Large intestine (tissue), 3 donors: Measurements from ENCODE around the gene BSN. TPM values are rescaled to one million over a fixed set of nuclear protein-coding genes. Genes with fewer than 3 reads are reported as not detected.
"Not testable (repeated sequence)": the region's sequence is repeated elsewhere in the genome, so short reads cannot be mapped to it uniquely, and the experiment has no call there.

ENCODE experiments used
- DNase-seq, 2 donors: peaks; one replicate each; pipeline versions ENCODE4 v3.0.0 to v3.0.0-alpha.2; 2013
- H3K27ac ChIP-seq: one replicate; pipeline ENCODE4 v1.5.1; 2013; ENCODE audit warnings: low read length
- H3K27me3 ChIP-seq: 2 replicates; pipeline ENCODE4 v1.6.1; 2013; ENCODE audit warnings: low read length; ENCODE audit not compliant: control insufficient read depth, insufficient read depth
- H3K36me3 ChIP-seq: 2 replicates; pipeline ENCODE4 v1.6.1; 2013; ENCODE audit warnings: low read length; ENCODE audit not compliant: control insufficient read depth, insufficient read depth
- H3K4me1 ChIP-seq: one replicate; pipeline ENCODE4 v1.6.1; 2013; ENCODE audit warnings: low read length; ENCODE audit not compliant: control insufficient read depth, insufficient read depth
- H3K4me3 ChIP-seq: one replicate; pipeline ENCODE4 v1.5.1; 2013; ENCODE audit warnings: low read length
- H3K9me3 ChIP-seq: one replicate; pipeline ENCODE4 v1.6.1; 2013; ENCODE audit warnings: mild to moderate bottlenecking, low read depth, low read length, moderate library complexity; ENCODE audit not compliant: control insufficient read depth
- WGBS: methylation state at CpG from one replicate; pipeline ENCODE4 v1.1.5; 2013; ENCODE audit warnings: low lambda C conversion rate; ENCODE audit not compliant: insufficient coverage; 5-methylcytosine and 5-hydroxymethylcytosine counted together
- polyA plus RNA-seq: library from polyadenylated mRNA; unstranded; fragments of 120-200 nt; gene quantifications from one replicate; pipeline ENCODE4 v1.2.1, GENCODE V29; 2013

Gene BSN
- polyA plus RNA-seq, 1 donor = 1.3 TPM

- Histone ChIP-seq H3K4me3 (peak within 1 kb of the TSS; percentile 79), H3K27ac (peak within 1 kb of the TSS; percentile 85), H3K27me3 (no peaks in the 10 kb centered on the region), H3K36me3 (peaks cover 36% of the 10 kb centered on the region), H3K4me1 (peaks cover 20% of the 10 kb centered on the region), H3K9me3 (peaks cover 5% of the 10 kb centered on the region)
- no CpG with 5 or more reads among the region's 71 CpGs for WGBS
- DNase-seq = peak; percentile 98 to 99
Observed at GRCh38 chr3:49673715-49674496, 119.6 kb downstream of the BSN start, which contains the start of gene APEH. TSS of gene APEH (plus strand) at chr3:49674351. CDS start at chr3:49674402, 51 bp downstream.

GRCh38 chr3:49674497-49674983 is 120.3 kb downstream of the BSN start:
- Histone ChIP-seq H3K4me1 (peaks cover 20% of the 10 kb centered on the region), H3K4me3 (peak overlapping the region; percentile 79), H3K9me3 (peaks cover 5% of the 10 kb centered on the region), H3K27me3 (no peaks in the 10 kb centered on the region), H3K36me3 (peaks cover 42% of the 10 kb centered on the region), H3K27ac (peak overlapping the region; percentile 85)
- WGBS = no CpG with 5 or more reads among the region's 34 CpGs
- DNase-seq = peak in 1 of 2 donors; percentile 29

- H3K9me3 ChIP-seq = peaks cover 5% of the 10 kb centered on the region
- peaks cover 20% of the 10 kb centered on the region for H3K4me1 ChIP-seq
- no peak overlapping the region for H3K4me3 ChIP-seq
- H3K27me3 ChIP-seq = no peaks in the 10 kb centered on the region
- WGBS = no CpG with 5 or more reads among the region's 11 CpGs
- H3K36me3 ChIP-seq = peaks cover 55% of the 10 kb centered on the region
- H3K27ac ChIP-seq = no peak overlapping the region
- no peak for DNase-seq
Observed at GRCh38 chr3:49675912-49676311, 121.6 kb downstream of the BSN start.

- no peak overlapping the region for H3K27ac ChIP-seq
- 100% methylated on average over 1 of the region's 7 CpGs for WGBS
- no peaks in the 10 kb centered on the region for H3K9me3 ChIP-seq
- H3K4me1 ChIP-seq = peaks cover 9% of the 10 kb centered on the region
- H3K36me3 ChIP-seq = peaks cover 82% of the 10 kb centered on the region
- no peak overlapping the region for H3K4me3 ChIP-seq
- H3K27me3 ChIP-seq = no peaks in the 10 kb centered on the region
- no peak for DNase-seq
Observed at GRCh38 chr3:49680493-49681231, 126.4 kb downstream of the BSN start.

- peaks cover 7% of the 10 kb centered on the region for H3K4me1 ChIP-seq
- DNase-seq = no peak
- H3K4me3 ChIP-seq = no peak overlapping the region
- no CpG with 5 or more reads among the region's 2 CpGs for WGBS
- no peak overlapping the region for H3K27ac ChIP-seq
- peaks cover under 1% of the 10 kb centered on the region for H3K27me3 ChIP-seq
- H3K36me3 ChIP-seq = peaks cover 77% of the 10 kb centered on the region
- H3K9me3 ChIP-seq = no peaks in the 10 kb centered on the region
Observed at GRCh38 chr3:49681232-49681522, 126.9 kb downstream of the BSN start.

GRCh38 chr3:49681543-49681942 is 127.3 kb downstream of the BSN start:
- Histone ChIP-seq H3K27me3 (peaks cover 3% of the 10 kb centered on the region), H3K4me3 (no peak overlapping the region), H3K36me3 (peaks cover 74% of the 10 kb centered on the region), H3K27ac (no peak overlapping the region), H3K9me3 (no peaks in the 10 kb centered on the region), H3K4me1 (peaks cover 5% of the 10 kb centered on the region)
- WGBS = no CpG with 5 or more reads among the region's 4 CpGs
- no peak for DNase-seq

- no peak overlapping the region for H3K4me3 ChIP-seq
- H3K27ac ChIP-seq = no peak overlapping the region
Observed at GRCh38 chr3:49683162-49683561, 128.9 kb downstream of the BSN start.

GRCh38 chr3:49684453-49684852 is 130.2 kb downstream of the BSN start:
- WGBS = no CpG with 5 or more reads among the region's 2 CpGs
- H3K36me3 ChIP-seq = peaks cover 44% of the 10 kb centered on the region
- not testable (repeated sequence) for H3K9me3 ChIP-seq, H3K27me3 ChIP-seq, H3K27ac ChIP-seq, H3K4me3 ChIP-seq, DNase-seq
- H3K4me1 ChIP-seq = peaks cover 14% of the 10 kb centered on the region

More at GRCh38 chr3:49683162-49683561, 128.9 kb downstream of the BSN start:
- Histone ChIP-seq H3K9me3 (no peaks in the 10 kb centered on the region), H3K4me1 (peaks cover 10% of the 10 kb centered on the region), H3K27me3 (peaks cover 3% of the 10 kb centered on the region), H3K36me3 (peaks cover 57% of the 10 kb centered on the region)
- no peak for DNase-seq
- no CpG with 5 or more reads among the region's 6 CpGs for WGBS

GRCh38 chr3:49685103-49685502 is 130.8 kb downstream of the BSN start:
- peaks cover 38% of the 10 kb centered on the region for H3K36me3 ChIP-seq
- WGBS = no CpG with 5 or more reads among the region's 10 CpGs

GRCh38 chr3:49685846-49686245 is 131.6 kb downstream of the BSN start:
- not testable (repeated sequence) for H3K27me3 ChIP-seq, H3K9me3 ChIP-seq, DNase-seq
- Histone ChIP-seq H3K27ac (peak overlapping the region; percentile 79), H3K4me3 (peak overlapping the region; percentile 72), H3K36me3 (peaks cover 31% of the 10 kb centered on the region), H3K4me1 (peaks cover 14% of the 10 kb centered on the region)
- WGBS = no CpG with 5 or more reads among the region's 36 CpGs

More at GRCh38 chr3:49685103-49685502, 130.8 kb downstream of the BSN start:
- H3K9me3 ChIP-seq, H3K27me3 ChIP-seq, H3K27ac ChIP-seq, DNase-seq, H3K4me3 ChIP-seq: not testable (repeated sequence)
- H3K4me1 ChIP-seq = peaks cover 14% of the 10 kb centered on the region
